Neural cell (in vitro differentiated cells): ENCODE data around the gene DNAH8. TPM values are rescaled to one million over a fixed set of nuclear protein-coding genes. Genes with fewer than 3 reads are reported as not detected.

Source experiments
- H2AFZ ChIP-seq: fragments of 200-600, 300-800 bp; sonication (generic), shearing (Covaris generic); 2 replicates; pipeline ENCODE4 v1.6.0; 2014; ENCODE audit warnings: low read depth, mild to moderate bottlenecking, antibody characterized with exemption, low read length, moderate library complexity
- H3F3A ChIP-seq: fragments of 200-600 bp; shearing (Covaris generic); 2 replicates; pipeline ENCODE4 v1.6.1; 2016; ENCODE audit warnings: mild to moderate bottlenecking, moderate library complexity, mixed read lengths, antibody characterized with exemption, low read length; ENCODE audit not compliant: insufficient read depth, poor library complexity, severe bottlenecking
- H3K27ac ChIP-seq: fragments of 200-600, 300-800 bp; sonication (generic), shearing (Covaris generic); 2 replicates; pipeline ENCODE4 v1.5.1; 2014; ENCODE audit warnings: mild to moderate bottlenecking, low read length, moderate library complexity
- H3K27me3 ChIP-seq: fragments of 300-800, 200-600 bp; sonication (generic), shearing (Covaris generic); 2 replicates; pipeline ENCODE4 v1.6.0; 2014; ENCODE audit warnings: mild to moderate bottlenecking, low read depth, low read length, moderate library complexity; ENCODE audit not compliant: insufficient read depth
- H3K36me3 ChIP-seq: fragments of 300-800, 200-600 bp; sonication (generic), shearing (Covaris generic); 2 replicates; pipeline ENCODE4 v1.5.1; 2014; ENCODE audit warnings: mild to moderate bottlenecking, antibody characterized with exemption, low read length, moderate library complexity; ENCODE audit not compliant: insufficient read depth
- H3K4me2 ChIP-seq: fragments of 300-800, 200-600 bp; sonication (generic), shearing (Covaris generic); 2 replicates; pipeline ENCODE4 v1.6.0; 2014; ENCODE audit warnings: mild to moderate bottlenecking, low read length
- H3K4me3 ChIP-seq: fragments of 300-800, 200-600 bp; sonication (generic), shearing (Covaris generic); 2 replicates; pipeline ENCODE4 v1.5.1; 2014; ENCODE audit warnings: mild to moderate bottlenecking, low read length, moderate library complexity
- H3K79me2 ChIP-seq: fragments of 200-600 bp; shearing (Covaris generic); replicated peaks from 2 replicates; pipeline ENCODE4 v1.6.0; 2014; ENCODE audit warnings: mild to moderate bottlenecking, low read length, moderate library complexity; ENCODE audit not compliant: insufficient read depth
- H3K9ac ChIP-seq: fragments of 300-800, 200-600 bp; sonication (generic), shearing (Covaris generic); 2 replicates; pipeline ENCODE4 v1.6.1; 2016; ENCODE audit warnings: mild to moderate bottlenecking, low read length, mixed read lengths
- H3K9me2 ChIP-seq: fragments of 200-600 bp; shearing (Covaris generic); 2 replicates; pipeline ENCODE4 v1.6.1; 2016; ENCODE audit warnings: mild to moderate bottlenecking, low read length, mixed read lengths; ENCODE audit not compliant: insufficient read depth
- H3K9me3 ChIP-seq: fragments of 200-600, 300-800 bp; sonication (generic), shearing (Covaris generic); 2 replicates; pipeline ENCODE4 v1.6.1; 2016; ENCODE audit warnings: mild to moderate bottlenecking, mixed run types, low read length, moderate library complexity, mixed read lengths
- H4K20me1 ChIP-seq: fragments of 200-600 bp; shearing (Covaris generic); 2 replicates; pipeline ENCODE4 v1.6.1; 2016; ENCODE audit warnings: mild to moderate bottlenecking, mixed run types; ENCODE audit not compliant: insufficient read depth
- CTCF ChIP-seq: fragments of 450-650 bp; IDR thresholded peaks from 2 replicates; pipeline ENCODE4 v1.5.1; 2014; ENCODE audit warnings: antibody characterized with exemption, mild to moderate bottlenecking, moderate library complexity; ENCODE audit not compliant: poor library complexity, severe bottlenecking
- EP300 ChIP-seq: fragments of 450-650 bp; conservative IDR thresholded peaks from 2 replicates; pipeline ENCODE4 v1.6.1; 2014; ENCODE audit warnings: antibody characterized with exemption, mild to moderate bottlenecking, moderate library complexity; ENCODE audit not compliant: poor library complexity, severe bottlenecking
- EZH2 ChIP-seq: fragments of 200-600, 300-800 bp; shearing (Covaris generic), sonication (generic); IDR thresholded peaks from 2 replicates; pipeline ENCODE4 v1.6.1; 2014; ENCODE audit warnings: antibody characterized with exemption, low read length, borderline replicate concordance, mild to moderate bottlenecking; ENCODE audit not compliant: insufficient read depth, poor library complexity, severe bottlenecking
- MXI1 ChIP-seq: fragments of 450-650 bp; conservative IDR thresholded peaks from 2 replicates; pipeline ENCODE4 v1.6.1; 2014; ENCODE audit warnings: antibody characterized with exemption, mild to moderate bottlenecking; ENCODE audit not compliant: poor library complexity, severe bottlenecking
- POLR2AphosphoS5 ChIP-seq: IDR thresholded peaks from 2 replicates; pipeline ENCODE4 v1.6.1; 2012
- RAD21 ChIP-seq: fragments of 450-650 bp; conservative IDR thresholded peaks from 2 replicates; pipeline ENCODE4 v1.6.1; 2014; ENCODE audit warnings: antibody characterized with exemption, mild to moderate bottlenecking, moderate library complexity
- SMC3 ChIP-seq: fragments of 450-650 bp; conservative IDR thresholded peaks from 2 replicates; pipeline ENCODE4 v1.6.1; 2014; ENCODE audit warnings: antibody characterized with exemption, mild to moderate bottlenecking, moderate library complexity; ENCODE audit not compliant: poor library complexity
- TAF1 ChIP-seq: IDR thresholded peaks from 2 replicates; pipeline ENCODE4 v1.6.1; 2012; ENCODE audit warnings: low read depth
- polyA plus RNA-seq: library from polyadenylated mRNA; depleted of rRNA; stranded (reverse); fragments of >200 nt; gene quantifications from 2 replicates; pipeline ENCODE4 v1.2.3, GENCODE V29; 2014
- TF ChIP-seq, protein P1 (sequence below): IDR thresholded peaks from 2 replicates; pipeline ENCODE4 v1.6.1; 2012; ENCODE audit warnings: borderline replicate concordance

DNAH8 gene
- polyA plus RNA-seq, 1 donor from 2014 or later = 0.07 TPM

GRCh38 chr6:38973178-38974057, 258.3 kb downstream of the DNAH8 start:
- no peak overlapping the region for H2AFZ ChIP-seq
- no peak overlapping the region for H3K4me3 ChIP-seq
- no peak overlapping the region for H3K9ac ChIP-seq
- H3K36me3 ChIP-seq = no peaks in the 10 kb centered on the region
- TF ChIP-seq CTCF (peak; percentile 89), EP300 (no peak), TAF1 (no peak), RAD21 (peak; percentile 88), SMC3 (peak; percentile 90)
- H4K20me1 ChIP-seq = no peaks in the 10 kb centered on the region
- H3F3A ChIP-seq = no peaks in the 10 kb centered on the region
- H3K79me2 ChIP-seq = no peaks in the 10 kb centered on the region
- no peaks in the 10 kb centered on the region for H3K9me3 ChIP-seq
- no peaks in the 10 kb centered on the region for H3K27me3 ChIP-seq
- no peaks in the 10 kb centered on the region for H3K9me2 ChIP-seq
- H3K4me2 ChIP-seq = no peak overlapping the region
- H3K27ac ChIP-seq = no peak overlapping the region

GRCh38 chr6:38974389-38975151, 259.5 kb downstream of the DNAH8 start:
- Histone ChIP-seq H3K9me3 (no peaks in the 10 kb centered on the region), H3K36me3 (no peaks in the 10 kb centered on the region), H3K4me2 (no peak overlapping the region), H3K9ac (no peak overlapping the region), H3K79me2 (no peaks in the 10 kb centered on the region), H3K4me3 (no peak overlapping the region), H3K27ac (no peak overlapping the region), H4K20me1 (no peaks in the 10 kb centered on the region), H3F3A (no peaks in the 10 kb centered on the region), H3K27me3 (no peaks in the 10 kb centered on the region), H2AFZ (no peak overlapping the region), H3K9me2 (no peaks in the 10 kb centered on the region)
- TF ChIP-seq SMC3 = no peak
- no peak for TF ChIP-seq TAF1
- no peak for TF ChIP-seq MXI1
- no peak for TF ChIP-seq POLR2AphosphoS5
- TF ChIP-seq, protein P1, sequence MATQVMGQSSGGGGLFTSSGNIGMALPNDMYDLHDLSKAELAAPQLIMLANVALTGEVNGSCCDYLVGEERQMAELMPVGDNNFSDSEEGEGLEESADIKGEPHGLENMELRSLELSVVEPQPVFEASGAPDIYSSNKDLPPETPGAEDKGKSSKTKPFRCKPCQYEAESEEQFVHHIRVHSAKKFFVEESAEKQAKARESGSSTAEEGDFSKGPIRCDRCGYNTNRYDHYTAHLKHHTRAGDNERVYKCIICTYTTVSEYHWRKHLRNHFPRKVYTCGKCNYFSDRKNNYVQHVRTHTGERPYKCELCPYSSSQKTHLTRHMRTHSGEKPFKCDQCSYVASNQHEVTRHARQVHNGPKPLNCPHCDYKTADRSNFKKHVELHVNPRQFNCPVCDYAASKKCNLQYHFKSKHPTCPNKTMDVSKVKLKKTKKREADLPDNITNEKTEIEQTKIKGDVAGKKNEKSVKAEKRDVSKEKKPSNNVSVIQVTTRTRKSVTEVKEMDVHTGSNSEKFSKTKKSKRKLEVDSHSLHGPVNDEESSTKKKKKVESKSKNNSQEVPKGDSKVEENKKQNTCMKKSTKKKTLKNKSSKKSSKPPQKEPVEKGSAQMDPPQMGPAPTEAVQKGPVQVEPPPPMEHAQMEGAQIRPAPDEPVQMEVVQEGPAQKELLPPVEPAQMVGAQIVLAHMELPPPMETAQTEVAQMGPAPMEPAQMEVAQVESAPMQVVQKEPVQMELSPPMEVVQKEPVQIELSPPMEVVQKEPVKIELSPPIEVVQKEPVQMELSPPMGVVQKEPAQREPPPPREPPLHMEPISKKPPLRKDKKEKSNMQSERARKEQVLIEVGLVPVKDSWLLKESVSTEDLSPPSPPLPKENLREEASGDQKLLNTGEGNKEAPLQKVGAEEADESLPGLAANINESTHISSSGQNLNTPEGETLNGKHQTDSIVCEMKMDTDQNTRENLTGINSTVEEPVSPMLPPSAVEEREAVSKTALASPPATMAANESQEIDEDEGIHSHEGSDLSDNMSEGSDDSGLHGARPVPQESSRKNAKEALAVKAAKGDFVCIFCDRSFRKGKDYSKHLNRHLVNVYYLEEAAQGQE = no peak
- no peak for TF ChIP-seq EZH2
- no peak for TF ChIP-seq CTCF
